ENCODE results near the gene GNG12. TPM values are rescaled to one million over a fixed set of nuclear protein-coding genes. Genes with fewer than 3 reads are reported as not detected.
A peak's percentile ranks its signal among the peaks of the same experiment; 100 is the strongest.

The GNG12 gene
- total RNA-seq, 2 donors from 2014 or later = 116 to 137 TPM

DNA sequence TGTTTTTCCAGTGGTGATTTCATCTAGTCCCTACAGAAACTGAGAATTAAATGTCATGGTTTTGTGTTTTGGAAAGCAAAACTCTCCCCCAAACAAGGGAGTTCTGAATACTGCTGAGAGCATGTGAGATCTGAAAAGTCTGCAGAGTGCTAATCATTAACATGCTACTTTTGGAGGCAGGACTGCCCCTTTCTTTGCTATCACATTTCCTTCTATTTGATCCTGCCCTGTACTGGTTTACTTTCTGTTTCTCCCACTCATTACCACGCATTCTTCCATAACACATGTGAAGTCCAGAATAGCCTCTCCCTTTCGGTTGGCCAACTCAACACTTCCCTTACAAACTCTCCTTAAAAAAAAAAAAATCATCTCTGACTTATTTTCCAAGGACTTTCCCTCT is 84.6 kb downstream of the GNG12 start:
- TF ChIP-seq, protein P1, sequence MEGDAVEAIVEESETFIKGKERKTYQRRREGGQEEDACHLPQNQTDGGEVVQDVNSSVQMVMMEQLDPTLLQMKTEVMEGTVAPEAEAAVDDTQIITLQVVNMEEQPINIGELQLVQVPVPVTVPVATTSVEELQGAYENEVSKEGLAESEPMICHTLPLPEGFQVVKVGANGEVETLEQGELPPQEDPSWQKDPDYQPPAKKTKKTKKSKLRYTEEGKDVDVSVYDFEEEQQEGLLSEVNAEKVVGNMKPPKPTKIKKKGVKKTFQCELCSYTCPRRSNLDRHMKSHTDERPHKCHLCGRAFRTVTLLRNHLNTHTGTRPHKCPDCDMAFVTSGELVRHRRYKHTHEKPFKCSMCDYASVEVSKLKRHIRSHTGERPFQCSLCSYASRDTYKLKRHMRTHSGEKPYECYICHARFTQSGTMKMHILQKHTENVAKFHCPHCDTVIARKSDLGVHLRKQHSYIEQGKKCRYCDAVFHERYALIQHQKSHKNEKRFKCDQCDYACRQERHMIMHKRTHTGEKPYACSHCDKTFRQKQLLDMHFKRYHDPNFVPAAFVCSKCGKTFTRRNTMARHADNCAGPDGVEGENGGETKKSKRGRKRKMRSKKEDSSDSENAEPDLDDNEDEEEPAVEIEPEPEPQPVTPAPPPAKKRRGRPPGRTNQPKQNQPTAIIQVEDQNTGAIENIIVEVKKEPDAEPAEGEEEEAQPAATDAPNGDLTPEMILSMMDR (IDR thresholded peaks at IDR 0.05) = no peak
- Histone ChIP-seq H3K4me1 (ENCODE audit: control insufficient read depth in 1 of 2, low read depth in 2 of 2) (peaks cover 69 to 97% of the 10 kb centered on the region in 2 donors), H3K4me3 (peak overlapping the region; percentile 26), H3K27ac (peak overlapping the region; percentile 95 to 97), H3K27me3 (replicated peaks; ENCODE audit: insufficient read depth) (no peaks in the 10 kb centered on the region), H3K36me3 (no peaks in the 10 kb centered on the region), H3K9me3 (no peaks in the 10 kb centered on the region)
- no peak for DNase-seq (ENCODE audit: low spot score)
- ATAC-seq (ENCODE audit: insufficient number of reproducible peaks, low FRiP score, low read depth) = peak; percentile 47

- ATAC-seq (ENCODE audit: insufficient number of reproducible peaks, low FRiP score, low read depth) = no peak
- H3K4me3 ChIP-seq = peak overlapping the region; percentile 26
- H3K36me3 ChIP-seq = no peaks in the 10 kb centered on the region
- H3K4me1 ChIP-seq (ENCODE audit: control insufficient read depth in 1 of 2, low read depth in 2 of 2) = peaks cover 71 to 97% of the 10 kb centered on the region in 2 donors
- no peaks in the 10 kb centered on the region for H3K27me3 ChIP-seq (replicated peaks; ENCODE audit: insufficient read depth)
- no peaks in the 10 kb centered on the region for H3K9me3 ChIP-seq
- peak overlapping the region; percentile 95 to 97 for H3K27ac ChIP-seq
- no peak for DNase-seq (ENCODE audit: low spot score)
- TF ChIP-seq, protein P1 (IDR thresholded peaks at IDR 0.05) = no peak
Measured at GRCh38 chr1:67747671-67748546, 85.4 kb downstream of the GNG12 start.

DNA sequence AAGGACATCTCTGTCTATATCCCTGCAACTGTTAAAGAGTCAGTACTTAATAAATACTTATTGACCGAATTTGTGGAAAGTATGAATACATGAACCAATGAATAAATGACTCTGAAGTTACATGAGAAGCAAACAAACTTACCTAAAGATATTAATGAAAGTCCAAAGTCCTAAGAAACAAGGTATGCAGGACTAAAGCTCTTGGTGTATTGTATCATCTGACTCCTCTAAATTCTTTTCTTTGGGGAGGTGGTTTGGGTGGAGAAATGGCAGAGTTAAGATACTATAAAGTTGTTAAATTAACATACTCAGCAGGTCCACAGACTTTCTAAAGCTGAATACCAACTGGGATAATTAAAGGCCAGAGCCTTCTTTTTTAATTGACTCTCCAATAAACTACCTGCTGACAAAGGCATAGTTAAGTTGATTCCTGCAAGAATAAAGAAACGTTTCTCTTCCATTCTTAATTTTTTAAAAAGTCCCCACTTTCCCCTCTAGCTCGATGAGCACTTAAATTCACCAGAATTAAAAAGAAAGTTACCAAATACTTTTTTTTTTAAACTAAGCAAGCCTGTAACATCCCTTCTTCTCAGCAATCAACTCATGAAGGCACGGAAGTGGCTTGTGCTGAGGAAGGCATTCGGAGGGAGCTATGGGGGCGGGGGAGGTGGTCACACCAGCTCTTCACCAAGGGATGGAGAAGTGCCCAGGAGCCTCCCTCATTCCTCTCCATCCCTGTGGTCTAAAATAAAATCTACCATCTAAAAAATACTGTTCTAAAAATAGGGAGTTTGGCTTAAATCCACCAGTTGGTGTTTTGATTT is 87.2 kb downstream of the GNG12 start:
- DNase-seq (ENCODE audit: low spot score) = no peak
- TF ChIP-seq, protein P1 (IDR thresholded peaks at IDR 0.05) = no peak
- ATAC-seq (ENCODE audit: insufficient number of reproducible peaks, low FRiP score, low read depth) = no peak
- H3K4me3 ChIP-seq = peak overlapping the region; percentile 31
- peak overlapping the region; percentile 95 to 97 for H3K27ac ChIP-seq
- no peaks in the 10 kb centered on the region for H3K36me3 ChIP-seq
- no peaks in the 10 kb centered on the region for H3K9me3 ChIP-seq
- H3K4me1 ChIP-seq (ENCODE audit: control insufficient read depth in 1 of 2, low read depth in 2 of 2) = peaks cover 74 to 97% of the 10 kb centered on the region in 2 donors
- no peaks in the 10 kb centered on the region for H3K27me3 ChIP-seq (replicated peaks; ENCODE audit: insufficient read depth)

DNA sequence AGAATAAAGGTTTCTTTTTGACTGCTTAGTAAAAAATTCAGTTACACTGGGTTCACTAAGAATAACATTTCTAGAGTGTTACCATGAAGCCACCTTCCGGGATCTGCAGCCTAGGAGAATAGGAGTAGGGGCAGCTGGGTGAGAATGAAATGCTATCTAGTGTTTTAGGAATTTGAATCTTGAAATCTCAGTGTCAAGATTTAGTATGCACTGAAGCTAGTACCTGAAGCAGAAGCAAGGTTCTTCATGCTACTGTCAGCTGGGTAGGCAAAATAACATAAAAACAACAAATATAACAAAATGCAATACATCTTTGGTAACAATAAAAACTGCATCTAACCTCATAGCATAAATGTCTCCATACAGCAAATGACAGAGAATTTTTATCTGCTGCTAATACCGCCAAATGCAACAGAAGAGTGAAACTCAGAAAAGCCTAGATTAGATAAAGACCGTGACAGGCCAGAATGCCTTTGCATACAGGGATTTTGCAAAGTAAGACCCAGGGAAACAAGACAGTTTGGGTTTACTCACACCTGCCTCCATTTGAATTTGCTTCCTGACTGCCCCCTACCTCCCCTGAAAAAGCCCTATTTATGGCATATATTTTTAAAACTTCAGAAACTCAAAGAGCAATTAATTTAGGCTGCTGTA is 90.1 kb downstream of the GNG12 start:
- Histone ChIP-seq H3K9me3 (no peaks in the 10 kb centered on the region), H3K4me1 (ENCODE audit: control insufficient read depth in 1 of 2, low read depth in 2 of 2) (peaks cover 68 to 100% of the 10 kb centered on the region in 2 donors), H3K4me3 (no peak overlapping the region), H3K27me3 (replicated peaks; ENCODE audit: insufficient read depth) (no peaks in the 10 kb centered on the region), H3K27ac (peak overlapping the region; percentile 95 to 97), H3K36me3 (no peaks in the 10 kb centered on the region)
- DNase-seq (ENCODE audit: low spot score) (no peak), ATAC-seq (ENCODE audit: insufficient number of reproducible peaks, low FRiP score, low read depth) (no peak)
- TF ChIP-seq, protein P1 (IDR thresholded peaks at IDR 0.05) = no peak
